Fibroblast of skin of left quadriceps (primary cell): Measurements from ENCODE around the gene CASK.
"Not testable (repeated sequence)": the region's sequence is repeated elsewhere in the genome, so short reads cannot be mapped to it uniquely, and the experiment has no call there.

Experiments
- DNase-seq, 2 experiments: peaks; one replicate each; pipeline ENCODE4 v3.0.0-alpha.2; 2013; ENCODE audit warnings: low read depth in 2 of 2

CASK gene

DNA sequence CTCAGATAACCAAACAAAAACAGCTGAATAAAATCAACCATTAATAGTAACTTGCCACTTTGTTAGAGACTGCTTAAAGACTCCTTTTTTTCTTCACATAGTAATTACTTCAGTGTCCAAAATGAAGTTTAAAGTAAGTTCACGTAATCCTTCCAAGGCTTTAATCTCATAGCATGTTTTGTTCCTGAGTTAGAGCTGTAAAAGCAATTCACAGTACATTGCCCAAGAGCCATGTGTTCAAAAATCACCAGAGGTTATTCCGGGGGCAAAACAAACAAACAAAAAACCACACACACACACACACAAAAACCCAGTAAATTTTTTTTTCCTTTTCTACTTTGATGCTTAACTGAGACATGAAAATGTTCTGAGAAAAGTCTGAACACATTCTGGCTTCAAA lies 193.3 kb downstream of the CASK start:
- no peak for DNase-seq

GRCh38 chrX:41728125-41728524 lies 195.2 kb downstream of the CASK start:
- no peak for DNase-seq

GRCh38 chrX:41723826-41724225 lies 199.5 kb downstream of the CASK start, which contains the start of gene GPR82:
Gene GPR82, plus strand, starts transcription at chrX:41724181. Its CDS starts 2,846 bp downstream, at chrX:41727027.
- DNase-seq: no peak

DNA sequence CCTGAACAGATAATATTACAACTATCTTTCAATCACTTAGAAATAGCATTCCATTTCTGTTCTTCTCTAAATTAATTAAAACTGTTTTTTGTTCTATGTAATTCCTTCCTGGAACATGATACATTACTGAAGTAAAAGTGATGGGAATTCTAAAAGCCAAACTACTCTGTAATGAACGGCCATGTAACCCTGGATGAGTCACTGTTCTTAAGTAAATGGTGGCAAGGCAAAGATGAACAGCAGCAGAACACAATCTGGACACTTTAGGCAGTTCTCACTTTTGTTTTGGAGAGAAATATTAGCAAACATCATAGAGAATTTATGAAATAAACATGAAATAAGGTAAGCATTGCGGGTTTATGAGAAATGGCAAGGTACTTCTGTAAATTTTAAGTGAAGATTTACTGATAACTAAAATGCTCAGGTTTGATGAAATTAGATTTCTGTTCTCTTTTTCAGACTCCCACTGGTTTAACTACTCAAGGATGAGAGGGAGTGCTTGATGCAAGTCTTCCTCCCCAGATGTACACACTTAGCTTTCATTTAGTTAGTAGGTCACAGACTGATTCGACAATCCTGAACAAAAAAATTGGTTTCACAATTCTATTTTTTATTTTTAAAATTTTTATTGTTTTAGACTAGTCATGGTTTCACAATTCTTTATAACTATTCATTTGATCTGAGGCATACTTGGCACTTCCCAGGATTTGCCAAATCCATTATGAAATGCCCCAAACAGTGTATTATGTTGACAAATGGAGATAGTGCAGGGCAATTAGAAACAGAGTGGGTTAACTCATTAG lies 200.3 kb downstream of the CASK start:
- no peak for DNase-seq

- no peak for DNase-seq
These were observed 201.1 kb downstream of the CASK start for GRCh38 chrX:41722214-41722613.

- no peak for DNase-seq
These were observed 201.8 kb downstream of the CASK start for GRCh38 chrX:41721590-41721989.

DNA sequence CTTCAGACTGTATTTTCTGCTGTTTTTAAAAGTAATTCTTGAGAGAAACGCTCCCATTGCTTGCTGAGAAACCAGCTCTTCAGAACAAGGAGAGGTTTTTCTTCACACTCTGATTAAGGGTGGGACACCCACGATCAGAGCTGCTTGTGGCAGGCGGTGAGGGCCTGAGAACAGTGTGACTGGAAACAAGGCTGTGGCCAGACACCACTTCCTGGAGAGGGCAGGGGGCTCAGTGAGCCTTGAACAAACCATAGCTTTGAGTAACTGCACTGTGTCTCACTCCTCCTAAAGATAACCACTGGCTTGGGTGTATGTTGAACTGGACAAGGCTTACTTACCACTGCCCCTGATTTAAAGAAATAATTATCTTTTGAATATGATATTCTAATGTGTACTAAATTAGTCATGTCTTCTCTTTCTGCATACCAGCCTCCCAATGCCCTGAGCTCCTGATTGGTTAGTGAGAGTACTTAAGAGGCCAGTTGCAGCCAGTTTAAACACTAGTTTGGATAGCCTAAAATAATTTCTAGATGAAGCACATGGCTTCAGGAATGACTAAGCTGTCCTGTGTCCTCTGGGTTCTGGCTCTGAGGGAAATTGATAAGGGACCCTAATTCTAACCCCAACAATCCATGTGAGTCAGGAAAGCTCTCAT lies 203.1 kb downstream of the CASK start:
- DNase-seq: no peak

DNA sequence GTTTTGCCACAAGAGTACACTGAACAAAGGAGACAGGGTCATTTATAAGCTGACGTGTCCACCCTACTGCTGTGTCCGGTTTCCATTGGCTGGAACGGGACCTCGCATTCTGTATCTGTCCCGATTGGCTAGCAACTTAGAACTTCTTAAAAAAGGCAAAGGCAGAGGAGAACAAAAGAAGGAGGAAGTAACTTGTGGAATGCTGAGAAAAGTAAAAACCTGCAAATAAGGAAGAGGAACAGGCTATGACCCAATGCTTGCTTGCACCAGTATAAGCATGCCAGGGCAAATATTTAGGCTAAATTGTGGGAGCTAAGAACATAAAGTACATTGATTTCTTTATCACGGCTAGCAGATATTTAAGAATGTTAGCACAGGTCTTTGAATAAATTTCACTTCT lies 203.7 kb downstream of the CASK start:
- DNase-seq: not testable (repeated sequence)

- DNase-seq: no peak
These were observed 204.7 kb downstream of the CASK start for GRCh38 chrX:41718481-41719235.

DNA sequence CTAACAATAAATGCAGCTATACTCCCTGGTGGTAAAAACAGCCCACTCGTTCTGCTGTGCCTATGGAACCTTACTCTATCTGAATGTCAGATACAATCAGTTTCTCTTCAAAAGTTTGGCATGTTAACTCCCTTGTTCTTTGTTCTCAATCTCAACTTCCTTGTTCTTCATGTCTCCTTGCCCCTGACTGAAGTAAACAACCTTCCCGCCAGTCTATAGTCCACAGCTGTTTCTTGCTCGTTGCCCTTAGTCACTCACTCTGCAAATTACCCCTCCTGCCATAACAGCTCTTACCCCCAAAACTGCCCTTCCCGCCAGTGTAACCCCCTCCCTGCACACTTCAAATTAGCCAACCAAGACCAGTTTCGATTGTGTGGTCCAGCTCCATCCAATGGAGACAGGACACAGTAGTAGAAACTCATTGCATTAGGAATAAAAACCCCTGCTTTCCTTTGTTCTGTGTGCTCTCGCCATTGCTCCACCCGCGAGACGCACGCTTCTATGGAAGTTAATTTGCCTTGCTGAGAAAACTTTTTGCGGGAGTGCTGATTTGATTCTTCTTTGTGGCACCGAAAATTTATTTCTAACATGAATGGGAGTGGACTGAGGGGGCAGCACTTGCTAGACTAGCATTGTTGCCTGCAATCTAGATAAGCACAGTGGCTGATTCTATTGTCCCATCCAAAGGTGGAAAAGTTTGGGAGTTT lies 206.4 kb downstream of the CASK start:
- no peak for DNase-seq

- no peak for DNase-seq
These were observed 207.1 kb downstream of the CASK start for GRCh38 chrX:41716222-41716621.

GRCh38 chrX:41711021-41711667 lies 212.2 kb downstream of the CASK start:
- no peak for DNase-seq

- no peak for DNase-seq
These were observed 214.9 kb downstream of the CASK start for GRCh38 chrX:41708486-41708885.

DNA sequence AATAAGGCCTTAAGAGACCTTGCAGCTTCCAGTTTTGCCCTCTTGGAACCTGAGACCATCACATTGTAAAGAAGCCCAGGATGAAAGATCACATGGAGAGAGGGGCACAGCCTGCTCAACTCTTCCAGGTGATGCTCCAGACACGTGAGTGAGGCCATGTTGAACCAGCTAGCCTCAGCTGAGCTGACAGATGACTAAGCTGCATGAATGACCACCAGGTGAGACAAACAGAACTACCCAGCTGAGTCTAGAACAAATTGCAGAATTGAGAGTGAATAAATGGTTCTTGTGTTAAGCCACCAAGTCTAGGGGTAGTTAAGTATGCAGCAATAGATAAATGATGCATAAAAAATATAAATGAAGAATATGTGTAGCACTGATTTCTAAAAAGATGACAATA lies 216.1 kb downstream of the CASK start:
- no peak for DNase-seq

- DNase-seq: no peak
These were observed 217.5 kb downstream of the CASK start for GRCh38 chrX:41705680-41706374.

DNA sequence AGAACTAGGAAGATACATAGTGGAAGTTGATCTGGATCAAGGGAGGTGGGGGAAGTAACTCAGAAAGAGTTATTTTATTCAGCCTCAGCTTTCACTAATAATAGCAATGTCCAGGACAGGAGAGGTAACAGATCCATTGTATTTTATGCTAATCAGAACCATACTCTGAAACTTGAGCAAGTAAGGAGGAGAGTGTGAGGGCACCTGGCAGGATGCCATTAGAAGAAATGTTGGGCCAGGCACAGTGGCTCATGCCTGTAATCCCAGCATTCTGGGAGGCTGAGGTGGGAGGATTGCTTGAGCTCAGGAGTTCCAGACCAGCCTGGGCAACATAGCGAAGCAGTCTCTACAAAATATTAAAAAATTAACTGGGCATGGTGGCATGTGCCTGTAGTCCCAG lies 218.3 kb downstream of the CASK start:
- DNase-seq: no peak

- DNase-seq: no peak
These were observed 219.8 kb downstream of the CASK start for GRCh38 chrX:41703574-41704029.

- DNase-seq: peak in 1 of 2 experiments; percentile 1
These were observed 227.9 kb downstream of the CASK start for GRCh38 chrX:41695426-41695825.

GRCh38 chrX:41693024-41693423 lies 230.3 kb downstream of the CASK start:
- DNase-seq: no peak

DNA sequence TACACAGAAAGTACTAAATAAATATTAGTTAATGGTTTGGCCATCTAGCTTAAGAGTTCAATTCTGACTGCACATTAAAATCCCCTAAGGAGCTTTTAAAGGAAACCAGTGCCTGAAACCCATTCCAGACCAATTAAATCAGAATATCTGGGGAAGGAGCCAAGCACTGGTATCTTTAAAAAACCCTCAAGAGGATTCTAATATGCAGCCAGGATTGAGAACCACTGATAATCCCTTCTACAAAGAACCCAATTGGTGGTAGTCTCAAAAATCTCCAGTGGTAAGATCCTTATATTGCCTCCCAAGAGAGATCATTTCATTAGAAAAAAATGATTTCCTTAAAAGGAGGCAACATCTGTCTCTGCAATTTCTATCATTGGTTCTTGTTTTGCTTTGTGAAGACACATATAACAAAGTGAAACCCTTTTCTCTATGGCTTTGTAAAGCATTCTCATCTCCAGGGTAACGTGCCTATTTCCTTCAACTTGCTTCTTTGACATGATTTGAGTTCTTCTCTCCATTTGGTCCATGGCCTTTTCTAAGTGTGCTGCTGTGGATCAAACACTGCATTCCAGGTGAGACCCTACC lies 231.1 kb downstream of the CASK start:
- DNase-seq: peak; percentile 70 to 71
